CD4-positive, alpha-beta T cell treated with Interleukin-21 for 1 hour (primary cell): ENCODE results near the gene DISC1.

ENCODE experiments used
- DNase-seq: peaks from one replicate; pipeline ENCODE4 v3.0.0-alpha.2; 2020

DISC1 gene

GRCh38 chr1:232031156-232031555 is 404.6 kb downstream of the DISC1 start:
- no peak for DNase-seq

- DNase-seq = no peak
Observed at GRCh38 chr1:232033285-232033684, 406.7 kb downstream of the DISC1 start.

GRCh38 chr1:232034556-232034955 is 408.0 kb downstream of the DISC1 start:
- no peak for DNase-seq

GRCh38 chr1:232036181-232036933 is 409.8 kb downstream of the DISC1 start:
- no peak for DNase-seq

- DNase-seq = no peak
Observed at GRCh38 chr1:232037774-232038388, 411.3 kb downstream of the DISC1 start.

GRCh38 chr1:232038706-232039677 is 412.4 kb downstream of the DISC1 start:
- DNase-seq = no peak

GRCh38 chr1:232040260-232040659 is 413.7 kb downstream of the DISC1 start:
- no peak for DNase-seq

- DNase-seq = no peak
Observed at GRCh38 chr1:232044728-232045127, 418.1 kb downstream of the DISC1 start.

GRCh38 chr1:232045139-232045994 is 418.8 kb downstream of the DISC1 start:
- DNase-seq = no peak

- DNase-seq = no peak
Observed at GRCh38 chr1:232046451-232047306, 420.1 kb downstream of the DISC1 start.

GRCh38 chr1:232047473-232047872 is 420.9 kb downstream of the DISC1 start:
- DNase-seq = no peak

- DNase-seq = no peak
Observed at GRCh38 chr1:232048481-232048880, 421.9 kb downstream of the DISC1 start.

GRCh38 chr1:232049335-232049734 is 422.7 kb downstream of the DISC1 start:
- DNase-seq = no peak

GRCh38 chr1:232057217-232057895 is 430.8 kb downstream of the DISC1 start:
- no peak for DNase-seq

GRCh38 chr1:232057896-232058274 is 431.3 kb downstream of the DISC1 start:
- no peak for DNase-seq

- DNase-seq = no peak
Observed at GRCh38 chr1:232059726-232060374, 433.3 kb downstream of the DISC1 start.

GRCh38 chr1:232062967-232063366 is 436.4 kb downstream of the DISC1 start:
- no peak for DNase-seq

GRCh38 chr1:232066521-232066920 is 439.9 kb downstream of the DISC1 start:
- no peak for DNase-seq

GRCh38 chr1:232074265-232074664 is 447.7 kb downstream of the DISC1 start:
- DNase-seq = no peak

GRCh38 chr1:232077809-232078208 is 451.2 kb downstream of the DISC1 start:
- no peak for DNase-seq
